Activated T-helper 17 cell treated with anti-CD3 and anti-CD28 coated beads, Interleukin-2, amount 50 U/mL, for 72 hours (primary cell): ENCODE data around the gene OLFML2A. TPM values are rescaled to one million over a fixed set of nuclear protein-coding genes. Genes with fewer than 3 reads are reported as not detected.

Experiments used
- ATAC-seq: fragments of 150-1000 bp; cut with Tn5 transposase; replicated peaks from 2 replicates; pipeline ENCODE4 v1.10.0; 2021; ENCODE audit warnings: mild to moderate bottlenecking, moderate library complexity
- H3K27ac Mint-ChIP-seq: one replicate; pipeline ENCODE4 v1.8.0; 2022; ENCODE audit warnings: mixed read lengths
- H3K27me3 Mint-ChIP-seq: one replicate; pipeline ENCODE4 v1.8.0; 2022; ENCODE audit warnings: mixed read lengths
- H3K36me3 Mint-ChIP-seq: one replicate; pipeline ENCODE4 v1.8.0; 2022; ENCODE audit warnings: low read depth, mild to moderate bottlenecking, mixed read lengths
- H3K4me1 Mint-ChIP-seq: one replicate; pipeline ENCODE4 v1.8.0; 2022; ENCODE audit warnings: mixed read lengths
- H3K4me3 Mint-ChIP-seq: one replicate; pipeline ENCODE4 v1.8.0; 2022; ENCODE audit warnings: mild to moderate bottlenecking, mixed read lengths
- H3K9me3 Mint-ChIP-seq: one replicate; pipeline ENCODE4 v1.8.0; 2022; ENCODE audit warnings: mixed read lengths
- total RNA-seq, 2 donors: library from RNA; stranded (reverse); gene quantifications; one replicate each; pipeline ENCODE4 v1.2.3, GENCODE V29; 2022

OLFML2A gene
- total RNA-seq, 2 donors from 2014 or later, result not detected

DNA sequence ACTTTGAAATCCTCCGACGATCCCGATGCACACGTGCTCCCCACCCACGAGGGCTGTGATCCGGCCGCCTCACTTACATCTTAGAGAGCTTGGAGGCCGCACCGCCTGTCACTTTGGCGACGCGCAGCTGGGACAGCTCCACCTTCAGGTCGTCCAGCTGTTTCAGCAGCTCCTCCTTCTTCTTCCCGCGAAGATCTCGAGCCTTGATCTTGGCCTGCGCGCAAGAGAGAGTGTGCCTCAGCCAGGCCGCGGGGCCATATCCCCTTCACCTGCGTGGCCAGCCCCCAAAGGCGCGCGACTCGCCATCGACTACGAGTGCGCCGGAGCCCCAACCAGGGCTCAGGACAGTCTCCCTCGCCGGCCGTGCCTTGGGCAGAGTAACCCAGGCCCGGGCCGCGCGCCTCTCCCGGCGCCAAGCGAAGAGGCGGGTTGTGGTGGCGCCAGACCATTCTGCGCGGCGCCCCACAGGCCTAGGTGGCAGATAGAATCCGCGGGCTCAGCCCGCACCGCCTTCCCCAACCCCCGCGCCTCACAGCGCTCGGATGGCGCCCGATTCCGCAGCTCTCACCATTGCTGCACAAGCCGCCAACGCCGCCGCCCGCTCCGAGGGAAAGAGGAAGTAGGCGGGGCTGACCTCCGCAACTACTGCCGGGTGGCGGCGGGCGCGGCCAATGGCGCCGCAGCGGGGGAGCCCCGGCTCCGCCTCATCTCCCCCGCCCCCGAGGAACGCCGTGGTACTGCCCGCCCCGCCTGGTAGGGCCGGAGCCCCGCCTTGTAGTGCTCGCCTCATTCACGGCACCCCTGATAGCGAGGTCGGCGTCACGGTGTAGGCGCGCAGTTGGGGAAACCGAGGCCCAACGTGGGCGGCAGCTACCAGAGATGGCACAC, 84.7 kb downstream of the OLFML2A start, which contains the start of the genes ARPC5L and RPL35:
ARPC5L (plus strand) TSS at position 789 of the 888 bp plus-strand sequence. CDS start 7,161 bp downstream, outside the sequence.
RPL35 (minus strand) TSS at position 616 of the 888 bp plus-strand sequence; CDS start at position 571, 45 bp downstream.
- Mint-ChIP-seq H3K27me3 (no peaks in the 10 kb centered on the region), H3K36me3 (peaks cover 57% of the 10 kb centered on the region), H3K4me1 (peaks cover 19% of the 10 kb centered on the region), H3K27ac (peak within 1 kb of the TSS; percentile 99), H3K4me3 (peak within 1 kb of the TSS; percentile 99), H3K9me3 (no peaks in the 10 kb centered on the region)
- ATAC-seq, result peak; percentile 97

GRCh38 chr9:124863371-124863871, 86.5 kb downstream of the OLFML2A start:
- H3K36me3 Mint-ChIP-seq, result peaks cover 50% of the 10 kb centered on the region
- H3K4me3 Mint-ChIP-seq, result peak overlapping the region; percentile 99
- peak overlapping the region; percentile 56 for H3K27ac Mint-ChIP-seq
- H3K4me1 Mint-ChIP-seq, result peaks cover 18% of the 10 kb centered on the region
- H3K9me3 Mint-ChIP-seq, result no peaks in the 10 kb centered on the region
- ATAC-seq, result no peak
- no peaks in the 10 kb centered on the region for H3K27me3 Mint-ChIP-seq

Other genes starting within 250 kb of the OLFML2A start
- gene NR6A1, start 5.8 kb upstream of the OLFML2A start, total RNA-seq, result 1 to 10 TPM in 1 of 2 donors, under 1 TPM in 1; 0.98 to 1.2 TPM
- not detected for gene WDR38, start 76.3 kb downstream of the OLFML2A start, total RNA-seq
- gene RPL35, start 84.8 kb downstream of the OLFML2A start, total RNA-seq, result 1,000 to 10,000 TPM; 1,919 to 1,995 TPM
- 10 to 100 TPM; 59.7 to 89.7 TPM for gene ARPC5L, start 85.0 kb downstream of the OLFML2A start, total RNA-seq
- gene GOLGA1, start 163.9 kb downstream of the OLFML2A start, total RNA-seq, result 10 to 100 TPM; 19.7 to 39.8 TPM